Inflammatory macrophage treated with lipopolysaccharide for 1 hour (primary cell): ENCODE measurements around the gene IRGC.
"Not testable (repeated sequence)": the region's sequence is repeated elsewhere in the genome, so short reads cannot be mapped to it uniquely, and the experiment has no call there.

Source experiments
- DNase-seq, 2 donors: peaks; one replicate each; pipeline ENCODE4 v3.0.0-alpha.2; 2020 to 2022

Gene IRGC

DNA sequence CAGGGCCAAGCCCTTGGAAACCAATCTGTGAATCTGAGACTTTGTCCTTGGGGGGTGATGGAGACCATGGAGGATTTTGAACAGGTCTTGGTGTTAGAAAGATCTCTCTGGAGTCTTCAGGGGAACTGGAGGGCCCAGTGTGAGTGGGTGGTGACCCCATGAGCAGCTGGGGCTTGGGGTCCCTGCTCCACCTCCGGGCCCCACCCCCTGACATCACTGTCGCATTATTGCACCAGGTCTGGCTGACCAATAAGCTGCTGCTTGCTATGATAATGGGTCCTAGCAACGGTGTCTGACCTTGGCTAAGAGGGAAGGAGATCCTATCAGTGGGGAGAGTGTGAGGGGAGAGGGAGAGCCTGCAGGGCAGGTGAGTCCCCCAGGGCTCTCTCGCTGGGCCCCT, at the start of gene IRGC:
Gene IRGC, plus strand, starts transcription at position 301 of the 400 bp plus-strand sequence. CDS start 2,483 bp downstream, outside the sequence.
- DNase-seq = no peak

GRCh38 chr19:43667126-43667875, 48.6 kb upstream of the IRGC start:
- no peak for DNase-seq

DNA sequence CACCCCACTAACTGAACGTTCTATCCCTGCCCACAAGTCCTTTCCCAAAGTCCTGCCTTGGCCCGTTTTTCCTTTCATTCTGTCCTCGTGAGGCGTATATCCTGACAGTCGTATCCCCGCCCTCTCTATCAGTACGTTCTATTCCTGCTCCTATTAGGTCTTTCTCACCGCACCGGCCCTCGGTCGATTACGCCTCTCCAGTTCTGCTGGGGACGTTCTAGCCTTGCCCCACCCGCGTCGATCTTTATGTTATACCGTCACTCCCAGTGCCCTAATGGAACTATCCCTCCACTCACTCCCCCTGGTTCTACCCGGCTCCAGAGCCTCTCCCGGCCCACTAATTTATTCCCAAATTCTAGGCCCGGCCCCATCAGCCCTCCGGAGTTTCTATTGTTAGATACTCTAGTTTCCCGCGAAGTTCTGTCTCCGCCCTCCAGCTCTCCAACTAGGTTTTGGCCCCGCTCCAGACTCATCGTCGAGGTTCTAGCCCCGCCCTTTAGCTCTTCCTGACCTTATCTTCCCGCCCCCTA, 47.9 kb upstream of the IRGC start:
- DNase-seq = no peak

GRCh38 chr19:43668406-43669109, 47.3 kb upstream of the IRGC start:
- DNase-seq = peak; percentile 99 to 100

DNA sequence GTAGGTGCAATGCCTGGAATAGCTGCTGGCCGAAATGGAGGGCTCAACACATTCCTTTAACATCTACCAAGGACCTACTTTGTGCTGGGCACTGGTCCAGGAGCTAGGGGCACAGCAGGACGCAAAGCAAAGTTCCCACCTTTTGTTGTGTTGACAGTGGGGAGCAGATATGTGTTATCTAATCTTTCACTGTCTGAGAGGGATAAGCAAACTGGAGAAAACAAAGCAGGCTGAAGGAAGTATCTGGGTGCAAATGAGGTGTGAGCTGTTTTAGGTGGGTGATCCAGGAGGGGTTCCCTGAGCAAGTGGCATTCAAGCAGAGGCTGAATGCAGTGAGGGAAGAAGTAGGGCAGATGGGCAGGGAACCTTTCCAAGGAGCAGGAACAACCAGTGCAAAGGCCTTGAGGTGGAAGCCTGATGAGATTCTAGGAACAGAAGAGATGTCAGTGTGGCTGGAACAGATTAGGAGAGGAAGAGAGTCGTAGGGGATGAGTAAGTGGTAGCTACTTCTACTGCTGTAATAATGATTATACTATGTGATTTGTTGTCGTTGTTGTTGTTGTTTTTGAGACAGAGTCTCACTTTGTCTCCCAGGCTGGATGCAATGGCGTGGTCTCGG, 43.7 kb upstream of the IRGC start:
- DNase-seq = no peak

DNA sequence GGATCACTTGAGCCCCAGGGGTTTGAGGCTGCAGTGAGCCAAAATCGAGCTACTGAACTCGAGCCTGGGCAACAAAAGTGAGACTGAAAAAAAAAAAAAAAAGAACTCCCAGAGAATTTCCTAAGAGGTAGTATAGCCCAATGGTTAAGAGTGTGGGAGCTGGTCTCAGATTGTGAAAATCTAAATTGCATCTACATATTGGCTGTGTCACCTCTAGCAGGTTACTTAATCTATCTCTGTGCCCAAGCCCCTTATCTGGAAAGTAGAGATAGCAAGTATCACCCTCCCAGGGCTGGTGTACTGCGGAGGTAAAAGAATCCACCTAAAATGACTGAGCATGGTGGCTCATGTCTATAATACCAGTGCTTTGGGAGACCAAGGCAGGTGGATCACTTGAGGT, 42.2 kb upstream of the IRGC start:
- peak; percentile 65 to 88 for DNase-seq

DNA sequence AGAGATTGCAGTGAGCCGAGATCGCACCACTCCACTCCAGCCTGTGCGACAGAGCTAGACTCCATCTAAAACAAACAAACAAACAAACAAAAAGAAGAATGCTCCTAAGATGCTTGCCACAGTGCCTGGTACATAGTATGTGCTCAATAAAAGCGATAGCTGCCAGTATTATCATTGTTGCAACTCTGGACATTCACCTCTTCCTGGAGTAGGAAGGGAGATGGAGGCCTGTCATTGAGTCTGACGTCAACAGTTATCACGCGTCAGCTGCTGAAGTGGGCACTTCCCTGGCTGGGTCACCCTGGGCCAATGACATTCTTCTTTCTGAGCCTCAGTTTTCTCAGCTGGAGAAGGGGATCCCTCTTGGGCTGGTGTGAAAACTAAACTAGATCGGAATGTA, 41.7 kb upstream of the IRGC start:
- peak; percentile 96 to 99 for DNase-seq

GRCh38 chr19:43674596-43674995, 41.3 kb upstream of the IRGC start:
- DNase-seq = peak; percentile 86 to 92

DNA sequence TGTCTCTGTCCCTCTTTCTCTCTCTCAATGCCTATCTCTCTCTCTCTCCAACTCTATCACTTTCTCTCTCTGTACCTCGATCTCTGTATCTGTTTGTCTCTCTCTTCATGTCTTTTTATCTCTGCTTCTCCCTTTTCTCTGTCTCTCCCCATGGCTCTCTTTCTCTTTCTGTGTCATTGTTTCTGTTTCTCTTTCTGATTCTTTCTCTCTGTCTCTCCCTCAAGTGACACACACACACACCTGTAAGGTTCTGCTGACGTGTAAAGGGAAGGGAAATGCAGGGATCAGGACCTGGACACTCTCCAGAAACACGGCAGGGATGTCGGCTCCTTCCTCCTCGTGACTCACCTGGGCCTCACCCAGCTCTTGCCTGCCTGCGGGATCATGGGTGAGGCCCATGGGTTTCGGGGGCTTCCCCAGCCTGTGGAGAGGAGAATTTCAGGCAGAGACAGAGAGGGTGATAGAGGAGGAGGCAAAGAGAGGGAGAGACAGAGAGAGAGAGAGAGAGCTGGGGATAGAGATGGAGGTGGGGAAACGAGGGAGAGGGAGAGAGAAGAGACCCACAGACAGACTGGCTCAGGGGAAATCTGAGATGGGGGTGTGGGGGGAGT, 40.5 kb upstream of the IRGC start:
- peak; percentile 56 for DNase-seq

DNA sequence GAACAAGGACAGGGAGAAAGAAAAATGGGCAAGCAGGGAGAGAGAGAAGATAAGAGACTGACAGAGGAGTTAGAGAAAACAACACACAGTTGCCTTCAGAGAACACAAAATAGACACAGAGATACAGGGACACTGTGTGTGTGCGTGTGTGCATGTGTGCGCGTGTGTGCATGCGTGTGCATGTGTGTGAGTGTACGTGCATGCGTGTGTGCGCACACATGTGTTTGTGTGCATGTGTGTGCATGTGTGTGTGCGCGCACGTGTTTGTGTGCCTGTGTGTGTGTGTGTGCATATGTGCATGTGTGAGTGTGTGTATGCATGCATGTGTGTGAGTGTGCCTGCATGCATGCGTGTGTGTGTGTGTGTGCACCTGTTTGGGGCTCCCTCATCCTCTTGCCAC, 40.0 kb upstream of the IRGC start:
- DNase-seq = no peak

DNA sequence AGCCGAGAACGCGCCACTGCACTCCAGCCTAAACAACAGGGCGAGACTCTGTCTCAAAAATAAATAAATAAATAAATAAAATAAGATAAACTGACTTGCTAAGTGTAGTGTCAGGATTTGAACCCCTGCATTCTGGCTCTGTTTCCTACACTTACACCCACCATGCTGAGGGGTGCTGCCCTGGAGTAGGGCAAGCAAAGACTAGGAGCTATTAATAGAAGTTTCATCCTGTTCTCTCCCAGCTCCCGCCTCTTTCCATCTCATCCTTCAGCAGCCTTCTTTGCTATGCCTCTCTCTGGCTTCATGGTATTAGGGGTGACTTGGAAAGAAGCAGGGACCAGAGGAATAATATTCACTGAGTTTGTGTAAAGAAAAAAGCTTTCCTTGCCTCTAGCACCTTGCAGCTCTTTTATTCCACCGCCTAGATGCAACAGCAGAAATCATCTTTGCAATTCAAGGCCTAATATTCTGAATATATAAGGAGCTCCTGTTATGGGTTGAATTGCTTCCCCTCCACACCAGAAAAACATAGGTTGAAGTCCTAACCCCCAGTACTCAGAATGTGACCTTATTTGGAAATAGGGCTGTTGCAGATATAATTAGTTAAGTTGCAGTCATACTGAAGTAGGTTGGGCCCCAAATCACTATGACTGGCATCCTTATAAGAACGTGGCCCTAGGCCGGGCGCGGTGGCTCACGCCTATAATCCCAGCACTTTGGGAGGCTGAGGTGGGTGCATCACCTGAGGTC, 37.2 kb upstream of the IRGC start:
- DNase-seq = no peak

- DNase-seq = peak; percentile 59 to 87
These were observed 34.1 kb upstream of the IRGC start for GRCh38 chr19:43681821-43682220.

DNA sequence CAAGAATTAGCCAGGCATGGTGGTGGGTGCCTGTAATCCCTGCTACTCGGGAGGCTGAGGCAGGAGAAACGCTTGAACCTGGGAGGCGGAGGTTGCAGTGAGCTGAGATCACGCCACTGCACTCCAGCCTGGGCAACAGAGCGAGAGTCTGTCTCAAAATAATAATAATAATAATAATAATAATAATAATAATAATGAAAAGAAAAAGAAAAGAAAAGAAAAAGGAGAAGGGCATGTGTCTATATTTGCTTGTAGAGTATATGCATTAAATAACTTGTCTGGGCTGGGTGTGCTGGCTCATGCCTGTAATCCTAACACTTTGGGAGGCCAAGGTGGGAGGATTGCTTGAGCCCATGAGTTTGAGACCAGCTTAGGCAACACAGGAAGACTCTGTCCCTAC, 33.6 kb upstream of the IRGC start:
- not testable (repeated sequence) for DNase-seq

GRCh38 chr19:43682824-43683661, 32.8 kb upstream of the IRGC start:
- DNase-seq = no peak

DNA sequence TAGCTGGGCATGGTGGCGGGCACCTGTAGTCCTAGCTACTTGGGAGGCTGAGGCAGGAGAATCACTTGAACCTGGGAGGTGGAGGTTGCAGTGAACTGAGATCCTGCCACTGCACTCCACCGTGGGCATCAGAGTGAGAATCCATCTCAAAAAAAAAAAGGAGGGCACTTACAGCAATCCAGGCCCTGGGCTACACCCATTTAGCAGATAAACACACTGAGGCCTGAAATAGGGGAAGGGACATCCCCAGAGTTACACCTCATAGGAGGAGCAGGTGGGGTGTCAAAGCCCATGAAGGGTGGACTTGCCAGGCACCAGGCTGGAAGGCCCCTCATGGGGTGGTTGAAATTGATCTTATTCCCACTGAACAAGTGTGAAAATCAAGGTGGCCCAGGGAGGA, 32.0 kb upstream of the IRGC start:
- no peak for DNase-seq

- peak; percentile 68 to 75 for DNase-seq
These were observed 31.6 kb upstream of the IRGC start for GRCh38 chr19:43684326-43684725.

GRCh38 chr19:43687660-43687997, 28.2 kb upstream of the IRGC start:
- no peak for DNase-seq

DNA sequence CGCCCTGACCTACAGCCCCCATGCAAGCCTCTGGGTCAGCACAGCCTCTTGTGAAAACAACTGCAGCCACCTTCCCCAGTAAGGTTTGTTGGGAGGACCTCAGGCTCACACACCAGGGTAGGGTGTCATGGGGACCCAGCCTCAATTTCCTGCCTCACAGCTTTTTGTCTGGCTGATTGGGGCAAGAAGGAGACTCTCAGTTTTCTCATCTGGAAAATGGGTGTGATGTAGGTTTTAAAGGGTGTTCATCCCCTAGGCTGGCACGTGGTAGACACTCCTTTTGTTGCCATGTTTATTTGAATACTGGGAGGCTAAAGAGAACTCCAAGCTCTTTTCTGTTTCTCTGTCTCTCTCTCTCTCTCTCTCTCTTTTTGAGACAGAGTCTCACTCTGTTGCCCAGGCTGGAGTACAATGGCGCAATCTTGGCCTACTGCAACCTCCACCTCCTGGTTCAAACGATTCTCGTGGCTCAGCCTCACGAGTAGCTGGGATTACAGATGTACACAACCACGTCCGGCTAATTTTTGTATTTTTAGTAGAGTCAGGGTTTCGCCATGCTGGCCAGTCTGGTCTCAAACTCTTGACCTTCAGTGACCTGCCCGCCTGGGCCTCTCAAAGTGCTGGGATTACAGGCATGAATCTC, 27.7 kb upstream of the IRGC start:
- peak; percentile 47 to 84 for DNase-seq

DNA sequence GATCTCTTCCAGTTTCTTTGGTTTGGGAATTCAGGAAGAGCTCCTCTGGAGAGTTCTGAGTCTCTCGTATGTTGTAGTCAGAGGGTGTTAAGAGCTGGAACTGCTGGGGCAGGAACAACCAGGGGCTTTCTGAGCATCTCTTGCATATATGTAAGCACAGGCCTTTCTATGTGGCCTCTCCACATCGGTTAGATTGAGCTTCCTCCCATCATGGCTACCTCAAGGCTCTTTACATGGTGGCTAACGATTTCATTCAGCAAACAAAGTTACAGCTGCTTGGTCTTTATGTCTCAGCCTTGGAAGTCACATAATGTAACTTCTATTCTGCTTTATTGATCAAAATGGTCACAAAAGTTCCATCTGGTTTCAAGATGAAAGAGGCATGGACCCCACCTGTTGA, 25.4 kb upstream of the IRGC start:
- DNase-seq = no peak

- DNase-seq = no peak
These were observed 25.0 kb upstream of the IRGC start for GRCh38 chr19:43690890-43691289.

GRCh38 chr19:43691755-43692154, 24.1 kb upstream of the IRGC start:
- no peak for DNase-seq
